GM12878 (cell line): ENCODE results near the gene HEATR9. TPM values are rescaled to one million over a fixed set of nuclear protein-coding genes. Genes with fewer than 3 reads are reported as not detected.

Experiments used
- ATAC-seq: fragments of 200-7000 bp; cut with Tn5 transposase; 3 replicates; pipeline ENCODE4 v1.9.1; 2020; ENCODE audit warnings: mild to moderate bottlenecking, moderate library complexity
- BruUV-seq: library from RNA; stranded (reverse); fragments of 400-500 nt; replicated peaks from 2 replicates; lab custom pipeline; 2021; lab: Mats Ljungman, UMichigan
- CTCF ChIA-PET: fragments of 300-600 bp; sonication (Branson Sonifier 250); formaldehyde crosslinking; extraction: SDS; loops from one replicate; lab custom pipeline; 2021; ENCODE audit warnings: inconsistent platforms; lab: Yijun Ruan, JAX
- POLR2A ChIA-PET: fragments of 350-600 bp; formaldehyde crosslinking; extraction: SDS; loops from one replicate; lab custom pipeline; 2021; ENCODE audit warnings: inconsistent platforms; lab: Charles Lee
- RAD21 ChIA-PET: fragments of 300-600 bp; sonication (Branson Sonifier 250); formaldehyde crosslinking; loops from one replicate; lab custom pipeline; 2023; ENCODE audit warnings: antibody characterized with exemption; ENCODE audit not compliant: unreplicated experiment; lab: Charles Lee
- SMC1A ChIA-PET: fragments of 300-600 bp; sonication (Branson Sonifier 250); formaldehyde crosslinking; loops from one replicate; lab custom pipeline; 2023; ENCODE audit not compliant: unreplicated experiment, uncharacterized antibody; lab: Charles Lee
- DNase-seq: peaks from one replicate; pipeline ENCODE4 v3.0.0-alpha.2; 2011; ENCODE audit warnings: low read depth, low spot score
- FAIRE-seq: peaks from 3 replicates; lab custom pipeline; 2011; peaks lifted over from hg19 to GRCh38; lab: Jason Lieb, UNC
- H2AFZ ChIP-seq: 2 replicates; pipeline ENCODE4 v1.6.0; 2011; ENCODE audit warnings: low read depth, low read length, control low read depth; ENCODE audit not compliant: control insufficient read depth
- H3K27ac ChIP-seq: 2 replicates; pipeline ENCODE4 v1.5.1; 2011; ENCODE audit warnings: control low read depth; ENCODE audit not compliant: control insufficient read depth, insufficient read depth
- H3K27me3 ChIP-seq, 2 experiments: replicated peaks in 1 of 2; 2 replicates each; pipeline versions ENCODE4 v1.6.0 to v1.6.1; 2011; ENCODE audit warnings: low read length in 1 of 2; ENCODE audit not compliant: control insufficient read depth in 2 of 2, insufficient read depth in 2 of 2
- H3K36me3 ChIP-seq, 2 experiments: 2 replicates each; pipeline ENCODE4 v1.5.1; 2011; ENCODE audit warnings: low read length in 1 of 2; ENCODE audit not compliant: control insufficient read depth in 2 of 2, insufficient read depth in 2 of 2
- H3K4me1 ChIP-seq: 2 replicates; pipeline ENCODE4 v1.6.1; 2011; ENCODE audit warnings: mild to moderate bottlenecking, low read length, moderate library complexity, mixed read lengths; ENCODE audit not compliant: control insufficient read depth, insufficient read depth
- H3K4me2 ChIP-seq: 2 replicates; pipeline ENCODE4 v1.6.0; 2011; ENCODE audit warnings: control low read depth; ENCODE audit not compliant: control insufficient read depth, insufficient read depth
- H3K4me3 ChIP-seq: fragments of 200-600 bp; sonication (generic); 2 replicates; pipeline ENCODE4 v1.5.1; 2016
- H3K79me2 ChIP-seq: 2 replicates; pipeline ENCODE4 v1.6.0; 2011; ENCODE audit warnings: low read length; ENCODE audit not compliant: control insufficient read depth, insufficient read depth
- H3K9ac ChIP-seq: 2 replicates; pipeline ENCODE4 v1.8.0; 2011; ENCODE audit warnings: low read length, control low read depth, mixed read lengths; ENCODE audit not compliant: control insufficient read depth, insufficient read depth
- H3K9me3 ChIP-seq: replicated peaks from 3 replicates; pipeline ENCODE4 v1.5.1; 2011; ENCODE audit warnings: mild to moderate bottlenecking, low read length; ENCODE audit not compliant: control insufficient read depth, insufficient read depth
- H4K20me1 ChIP-seq: 2 replicates; pipeline ENCODE4 v1.6.0; 2011; ENCODE audit not compliant: control insufficient read depth, insufficient read depth
- BCLAF1 ChIP-seq: fragments of 450-650 bp; IDR thresholded peaks from 2 replicates; pipeline ENCODE4 v1.6.1; 2017; ENCODE audit warnings: antibody characterized with exemption, mild to moderate bottlenecking, moderate library complexity
- KDM1A ChIP-seq: fragments of 200-600 bp; sonication (generic); IDR thresholded peaks from 2 replicates; pipeline ENCODE4 v1.6.1; 2016; ENCODE audit warnings: borderline replicate concordance
- MAX ChIP-seq: IDR thresholded peaks from 2 replicates; pipeline ENCODE4 v1.6.1; 2012; ENCODE audit warnings: low read depth, low read length, improper control_type of control experiment
- NFIC ChIP-seq: IDR thresholded peaks from 2 replicates; pipeline ENCODE4 v1.6.1; 2012; ENCODE audit warnings: low read depth, mild to moderate bottlenecking, inconsistent platforms, low read length, moderate library complexity
- NR2C2 ChIP-seq: IDR thresholded peaks from 2 replicates; pipeline ENCODE4 v1.6.1; 2011; ENCODE audit warnings: borderline replicate concordance, low read depth; ENCODE audit not compliant: control insufficient read depth, insufficient read length
- RCOR1 ChIP-seq: conservative IDR thresholded peaks from 2 replicates; pipeline ENCODE4 v1.6.1; 2012; ENCODE audit warnings: low read depth, low read length, improper control_type of control experiment
- SKIL ChIP-seq: fragments of 450-650 bp; IDR thresholded peaks from 2 replicates; pipeline ENCODE4 v1.6.1; 2017; ENCODE audit warnings: mild to moderate bottlenecking, low read depth, inconsistent platforms; ENCODE audit not compliant: poor library complexity, severe bottlenecking
- SMARCA5 ChIP-seq: fragments of 450-650 bp; IDR thresholded peaks from 2 replicates; pipeline ENCODE4 v1.6.1; 2017; ENCODE audit warnings: mild to moderate bottlenecking
- WGBS: methylation state at CpG from one replicate; pipeline ENCODE4 v1.1.6; 2016; ENCODE audit warnings: low lambda C conversion rate; ENCODE audit not compliant: insufficient replicate concordance, insufficient coverage; ENCODE audit errors: missing lambda C conversion rate; 5-methylcytosine and 5-hydroxymethylcytosine counted together
- in situ Hi-C: fragments of 300-500 bp; cut with MboI; formaldehyde crosslinking; loops from 9 replicates; pipeline ENCODE4 v1.14.3; 2018; ENCODE audit warnings: mixed read lengths
- intact Hi-C: fragments of 100-400 bp; cut with micrococcal nuclease; formaldehyde crosslinking; loops from one replicate; pipeline ENCODE4 v1.14.2; 2022; ENCODE audit not compliant: unreplicated experiment
- polyA plus RNA-seq, 11 experiments: library from polyadenylated mRNA; depleted of rRNA in 4 of 11; unstranded in 6 of 11; stranded (reverse) in 5 of 11; fragments of >200 nt; fragmentation: Nextera tagmentation in 4 of 11; fragmentation: Illumina TruSeq in 1 of 11; extraction: Ambion mirVana in 4 of 11; extraction: Trizol in 1 of 11; gene quantifications; 1 replicate in 1 of 11; 2 replicates in 10 of 11; pipeline versions ENCODE4 v1.2.1 to v1.2.3, GENCODE V29; 2011 to 2016; ENCODE audit warnings: inconsistent platforms in 2 of 11, missing spikeins in 2 of 11, low read depth in 1 of 11
- total RNA-seq, 4 experiments: library from RNA; depleted of rRNA in 3 of 4; stranded (reverse); fragments of >200 nt in 3 of 4; fragmentation: Illumina TruSeq in 1 of 4; extraction: Trizol in 1 of 4; gene quantifications; 2 replicates each; pipeline versions ENCODE4 v1.2.1 to v1.2.3, GENCODE V29; 2013 to 2021

HEATR9 gene
- total and polyA plus RNA-seq, 10 of the 15 experiments (the other 5 are each of a cell fraction or from before 2014, with no cell fraction given), result 0.04 to 0.43 (median 0.13) TPM; not detected in 2

GRCh38 chr17:35812456-35812855 is 56.2 kb downstream of the HEATR9 start:
- 96% methylated on average over 5 of the region's 5 CpGs for WGBS
- ChIA-PET SMC1A (interaction anchor here (0.6 to 1.5 kb wide), 4 partner anchors 37 to 569 kb away, joined by 3 to 6 read pairs (median 4); partner anchors contain the start of gene C17orf50), RAD21 (no interaction called here), POLR2A (interaction anchor here (0.6 to 0.8 kb wide), 5 partner anchors 18 to 271 kb away, joined by 3 to 10 read pairs (median 9); no protein-coding TSS in a partner anchor), CTCF (interaction anchor here (0.8 to 11.6 kb wide), 3 partner anchors 12 to 722 kb away, joined by 3 to 220 read pairs (median 4); partner anchors contain the start of gene C17orf50)
- H2AFZ ChIP-seq, result no peak overlapping the region
- no TSS peak for BruUV-seq
- H3K36me3 ChIP-seq, result peaks cover 0 to 8% of the 10 kb centered on the region in 2 experiments; a peak in 1 of 4 replicates
- in situ Hi-C loops (no loop called here), intact Hi-C loops (no loop called here)
- H3K27me3 ChIP-seq, result no peaks in the 10 kb centered on the region
- H3K9me3 ChIP-seq, result no peaks in the 10 kb centered on the region
- peaks cover 4% of the 10 kb centered on the region for H3K4me1 ChIP-seq
- no peak overlapping the region for H3K4me2 ChIP-seq
- H3K27ac ChIP-seq, result no peak overlapping the region
- H3K4me3 ChIP-seq, result no peak overlapping the region
- no peak overlapping the region for H3K9ac ChIP-seq
- H4K20me1 ChIP-seq, result peaks cover 2% of the 10 kb centered on the region; the same call in 1 of the 2 replicates
- DNase-seq, result no peak
- peaks cover 78% of the 10 kb centered on the region for H3K79me2 ChIP-seq
- TF ChIP-seq RCOR1, result no peak
- TF ChIP-seq NR2C2, result no peak
- TF ChIP-seq KDM1A, result no peak
- no peak for TF ChIP-seq SMARCA5
- no peak for TF ChIP-seq SKIL
- TF ChIP-seq BCLAF1, result no peak
- no peak for TF ChIP-seq NFIC
- TF ChIP-seq MAX, result no peak
- no peak for ATAC-seq
- no peak for FAIRE-seq
